ENCODE data around the gene LDB2.

The LDB2 gene

DNA sequence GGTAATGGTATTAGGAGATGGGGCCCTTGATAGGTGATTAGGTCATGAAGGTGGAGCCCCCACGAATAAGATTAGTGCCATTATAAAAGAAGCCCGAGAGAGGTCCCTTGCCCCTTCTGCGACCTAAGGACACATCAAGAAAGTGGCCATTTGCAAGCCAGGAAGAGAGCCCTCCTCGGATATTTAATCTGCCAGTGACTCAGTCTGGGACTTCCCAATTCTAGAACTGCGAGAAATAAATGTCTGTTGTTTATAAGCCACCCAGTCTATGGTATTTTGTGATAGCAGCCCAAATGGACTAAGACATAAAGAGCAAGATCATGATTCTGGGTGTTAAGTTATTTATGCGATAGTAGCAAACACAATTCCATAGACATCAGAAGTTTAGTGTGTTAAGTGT is 192.2 kb downstream of the LDB2 start:
- DNase-seq (ENCODE audit: low spot score), result no peak
- H3K27ac ChIP-seq, result no peak overlapping the region
- TF ChIP-seq, protein P1, sequence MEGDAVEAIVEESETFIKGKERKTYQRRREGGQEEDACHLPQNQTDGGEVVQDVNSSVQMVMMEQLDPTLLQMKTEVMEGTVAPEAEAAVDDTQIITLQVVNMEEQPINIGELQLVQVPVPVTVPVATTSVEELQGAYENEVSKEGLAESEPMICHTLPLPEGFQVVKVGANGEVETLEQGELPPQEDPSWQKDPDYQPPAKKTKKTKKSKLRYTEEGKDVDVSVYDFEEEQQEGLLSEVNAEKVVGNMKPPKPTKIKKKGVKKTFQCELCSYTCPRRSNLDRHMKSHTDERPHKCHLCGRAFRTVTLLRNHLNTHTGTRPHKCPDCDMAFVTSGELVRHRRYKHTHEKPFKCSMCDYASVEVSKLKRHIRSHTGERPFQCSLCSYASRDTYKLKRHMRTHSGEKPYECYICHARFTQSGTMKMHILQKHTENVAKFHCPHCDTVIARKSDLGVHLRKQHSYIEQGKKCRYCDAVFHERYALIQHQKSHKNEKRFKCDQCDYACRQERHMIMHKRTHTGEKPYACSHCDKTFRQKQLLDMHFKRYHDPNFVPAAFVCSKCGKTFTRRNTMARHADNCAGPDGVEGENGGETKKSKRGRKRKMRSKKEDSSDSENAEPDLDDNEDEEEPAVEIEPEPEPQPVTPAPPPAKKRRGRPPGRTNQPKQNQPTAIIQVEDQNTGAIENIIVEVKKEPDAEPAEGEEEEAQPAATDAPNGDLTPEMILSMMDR (IDR thresholded peaks at IDR 0.05), result no peak
- H3K4me3 ChIP-seq, result no peak overlapping the region

DNA sequence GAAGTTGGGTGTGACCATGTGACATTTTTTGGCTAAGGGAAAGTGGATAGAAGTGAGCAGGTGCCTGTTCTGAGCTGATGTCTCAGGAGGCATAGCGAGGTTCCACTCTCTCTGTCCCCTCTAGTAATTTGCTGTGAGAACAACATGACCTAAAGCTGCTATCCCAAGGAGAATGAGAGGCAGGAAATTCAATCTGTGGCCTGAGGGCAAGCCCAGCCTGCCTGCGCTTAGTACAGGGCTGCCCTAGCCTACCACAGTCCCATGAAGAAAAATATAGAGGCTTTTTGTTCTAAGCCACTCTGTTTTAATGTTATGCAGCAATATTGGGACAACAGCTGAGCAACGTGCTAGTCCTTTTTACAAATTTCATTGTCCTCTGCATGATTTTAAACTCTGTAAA is 193.1 kb downstream of the LDB2 start:
- no peak for DNase-seq (ENCODE audit: low spot score)
- TF ChIP-seq, protein P1 (IDR thresholded peaks at IDR 0.05), result no peak
- Histone ChIP-seq H3K4me3 (no peak overlapping the region), H3K27ac (no peak overlapping the region)

DNA sequence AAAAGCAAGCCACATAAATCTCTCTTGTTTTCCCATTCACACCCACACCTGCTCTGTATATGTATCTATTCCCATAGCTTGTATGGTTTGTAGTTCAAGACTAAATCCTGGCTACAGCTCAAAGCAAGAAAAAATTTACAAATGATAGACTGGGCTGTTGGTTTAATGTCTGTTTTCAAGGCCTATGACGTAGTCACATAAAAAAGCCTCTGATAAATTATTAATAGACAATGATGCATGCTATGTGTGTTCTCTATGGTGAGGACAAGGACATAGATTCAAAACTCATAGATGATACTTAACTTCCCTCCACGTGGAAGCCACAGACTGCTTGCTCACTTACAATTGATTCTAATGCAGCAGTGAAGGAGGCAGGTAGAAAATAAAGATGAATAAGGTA is 194.0 kb downstream of the LDB2 start:
- no peak for DNase-seq (ENCODE audit: low spot score)
- TF ChIP-seq, protein P1 (IDR thresholded peaks at IDR 0.05), result no peak
- Histone ChIP-seq H3K27ac (no peak overlapping the region), H3K4me3 (no peak overlapping the region)

DNA sequence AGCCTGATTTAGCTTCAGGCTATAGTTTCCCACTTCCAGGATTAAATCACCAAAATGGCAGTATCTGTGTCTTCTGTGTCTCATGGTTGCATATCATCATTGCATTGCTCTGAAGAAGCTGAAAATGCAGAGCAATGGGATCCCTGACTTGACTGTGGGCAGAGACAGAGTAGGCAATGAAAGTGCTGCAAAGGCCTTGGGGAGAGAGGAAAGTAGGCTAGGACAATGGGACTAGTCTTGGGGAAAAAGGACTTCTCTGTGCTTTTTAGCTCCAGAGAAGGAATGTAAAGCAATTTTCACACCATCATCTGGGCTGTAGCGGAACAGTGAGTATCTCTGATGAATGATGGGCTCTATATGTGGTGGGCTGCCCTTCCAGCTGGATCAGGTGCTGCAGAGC is 202.5 kb downstream of the LDB2 start:
- no peak for DNase-seq (ENCODE audit: low spot score)
- TF ChIP-seq, protein P1 (IDR thresholded peaks at IDR 0.05), result no peak
- Histone ChIP-seq H3K27ac (no peak overlapping the region), H3K4me3 (no peak overlapping the region)

DNA sequence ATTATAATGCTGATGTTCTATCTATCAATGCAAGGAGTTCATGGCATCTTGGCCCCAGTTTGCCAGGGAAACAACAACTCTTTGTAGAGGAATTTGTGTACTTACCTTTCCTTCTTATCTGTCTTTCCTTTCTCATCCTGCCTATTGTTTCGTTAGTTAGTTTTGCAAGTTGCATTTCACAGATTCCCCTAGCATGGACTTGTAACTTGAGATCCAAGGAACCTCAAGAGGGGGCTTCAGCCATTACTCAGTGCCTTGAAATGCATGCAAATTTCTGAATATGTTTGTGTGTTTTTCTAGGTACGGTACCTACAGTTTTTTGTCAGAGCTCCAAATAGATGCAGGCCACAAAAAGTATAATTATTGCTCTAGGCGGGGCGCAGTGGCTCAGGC is 203.6 kb downstream of the LDB2 start:
- Histone ChIP-seq H3K27ac (no peak overlapping the region), H3K4me3 (no peak overlapping the region)
- TF ChIP-seq, protein P1 (IDR thresholded peaks at IDR 0.05), result no peak
- no peak for DNase-seq (ENCODE audit: low spot score)

DNA sequence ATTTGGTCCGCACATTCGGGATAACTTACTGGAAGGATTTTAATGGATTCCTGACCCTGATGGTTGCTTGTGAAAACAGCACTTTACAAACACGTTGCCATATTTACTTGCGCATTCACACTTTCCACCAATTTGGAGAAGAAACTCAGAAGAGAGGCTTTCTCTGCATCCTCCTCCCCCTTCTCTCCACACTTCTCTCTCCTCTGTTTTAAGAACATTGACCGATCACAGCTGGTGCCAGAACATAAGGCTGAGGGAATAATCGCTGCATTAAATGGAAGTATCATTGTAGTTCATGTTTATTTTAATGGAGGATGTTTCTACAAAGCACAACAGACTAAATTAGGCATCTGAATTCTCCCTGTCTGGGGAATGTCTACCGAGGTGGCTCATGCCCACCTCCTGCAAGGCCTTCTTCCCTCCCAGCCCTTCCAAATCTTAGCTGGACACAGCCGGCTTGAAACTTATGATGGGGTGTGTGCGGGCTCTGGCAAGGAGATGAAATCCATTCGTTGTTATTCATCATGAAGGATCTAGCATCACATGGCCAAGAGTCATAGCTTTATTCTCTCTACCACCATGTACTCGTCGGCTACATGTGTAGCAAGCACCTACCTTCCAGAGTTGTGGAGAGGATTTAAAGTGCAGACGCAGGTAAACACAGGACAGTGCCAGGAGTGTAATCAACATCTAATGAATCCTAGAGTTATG is 204.1 kb downstream of the LDB2 start:
- no peak for DNase-seq (ENCODE audit: low spot score)
- H3K4me3 ChIP-seq, result no peak overlapping the region
- TF ChIP-seq, protein P1 (IDR thresholded peaks at IDR 0.05), result no peak
- no peak overlapping the region for H3K27ac ChIP-seq

DNA sequence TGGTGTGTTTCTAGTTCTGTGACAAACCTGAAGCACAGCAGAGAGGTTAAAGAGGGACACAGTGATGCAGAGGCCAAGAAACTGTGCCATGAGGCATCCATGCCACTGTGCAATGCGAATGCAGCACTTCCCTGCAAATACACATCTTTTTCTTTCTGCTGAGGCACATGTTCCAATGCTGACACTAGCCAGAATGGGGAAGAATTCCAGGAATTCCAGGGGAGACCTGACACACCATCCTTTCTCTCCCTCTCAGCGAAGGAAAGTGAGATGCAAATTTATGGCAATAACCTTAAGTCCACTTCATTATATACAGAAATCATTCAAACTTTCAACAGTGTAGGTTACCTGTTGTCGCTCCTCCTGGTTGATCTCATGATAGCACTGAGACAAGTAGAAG is 204.8 kb downstream of the LDB2 start:
- H3K4me3 ChIP-seq, result no peak overlapping the region
- TF ChIP-seq, protein P1 (IDR thresholded peaks at IDR 0.05), result no peak
- no peak overlapping the region for H3K27ac ChIP-seq
- DNase-seq (ENCODE audit: low spot score), result no peak
